GM21619 (cell line): ENCODE data around the gene SH3PXD2B.
A peak's percentile ranks its signal among the peaks of the same experiment; 100 is the strongest.
"Not testable (repeated sequence)": the region's sequence is repeated elsewhere in the genome, so short reads cannot be mapped to it uniquely, and the experiment has no call there.

Experiments
- ATAC-seq: cut with Tn5 transposase; IDR thresholded peaks from one replicate; pipeline ENCODE4 v1.9.1; 2021; ENCODE audit not compliant: unreplicated experiment

The SH3PXD2B gene

DNA sequence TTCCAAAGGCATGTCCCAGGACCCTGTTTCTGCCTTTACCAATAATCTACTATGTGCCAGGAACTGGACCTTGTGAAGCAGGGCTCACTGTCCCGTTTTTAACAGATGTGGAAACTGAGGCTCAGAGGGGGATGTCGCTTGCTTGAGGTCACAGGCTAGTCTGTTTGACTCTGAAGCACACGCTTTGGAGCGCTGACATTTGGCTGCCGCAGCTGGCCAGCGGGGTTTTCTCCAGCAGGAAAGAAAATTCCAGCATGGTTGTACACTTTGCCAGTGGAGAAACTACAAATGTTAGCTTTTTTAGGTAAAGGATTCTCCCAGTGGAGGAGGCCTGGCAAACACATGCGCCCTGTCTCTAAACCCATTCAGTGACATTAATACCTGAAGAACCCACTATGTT, 50.5 kb downstream of the SH3PXD2B start:
- ATAC-seq, result no peak

DNA sequence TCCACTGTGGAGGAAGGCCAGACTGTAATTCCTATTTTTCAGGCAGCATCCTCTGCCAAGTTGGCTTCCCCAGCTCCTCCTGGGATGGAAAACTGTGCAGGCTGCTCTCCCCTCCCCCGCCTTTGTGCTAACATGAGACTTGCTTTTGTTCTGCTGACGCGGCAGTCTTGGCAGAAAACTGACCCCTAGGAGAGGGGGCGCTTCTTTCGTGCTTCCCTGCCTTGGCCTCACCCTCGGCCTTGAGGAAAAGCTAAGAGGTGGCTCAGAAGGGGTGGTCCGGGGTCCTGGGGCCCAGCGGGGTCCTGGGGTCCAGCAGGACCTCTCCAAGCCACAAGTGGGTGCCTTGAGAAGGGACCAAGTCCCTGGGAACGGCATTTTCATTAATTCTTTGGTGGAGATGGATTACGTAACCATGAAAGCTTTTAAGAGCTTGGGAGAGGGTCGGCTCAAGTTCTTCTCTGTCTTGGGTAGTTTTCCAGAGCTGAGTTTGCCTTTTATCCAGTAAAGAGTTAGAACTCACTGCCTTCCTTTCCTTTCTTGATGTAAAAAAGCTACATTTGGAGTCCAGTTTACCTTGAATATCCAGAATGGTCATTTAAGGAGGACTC, 51.0 kb downstream of the SH3PXD2B start:
- no peak for ATAC-seq

DNA sequence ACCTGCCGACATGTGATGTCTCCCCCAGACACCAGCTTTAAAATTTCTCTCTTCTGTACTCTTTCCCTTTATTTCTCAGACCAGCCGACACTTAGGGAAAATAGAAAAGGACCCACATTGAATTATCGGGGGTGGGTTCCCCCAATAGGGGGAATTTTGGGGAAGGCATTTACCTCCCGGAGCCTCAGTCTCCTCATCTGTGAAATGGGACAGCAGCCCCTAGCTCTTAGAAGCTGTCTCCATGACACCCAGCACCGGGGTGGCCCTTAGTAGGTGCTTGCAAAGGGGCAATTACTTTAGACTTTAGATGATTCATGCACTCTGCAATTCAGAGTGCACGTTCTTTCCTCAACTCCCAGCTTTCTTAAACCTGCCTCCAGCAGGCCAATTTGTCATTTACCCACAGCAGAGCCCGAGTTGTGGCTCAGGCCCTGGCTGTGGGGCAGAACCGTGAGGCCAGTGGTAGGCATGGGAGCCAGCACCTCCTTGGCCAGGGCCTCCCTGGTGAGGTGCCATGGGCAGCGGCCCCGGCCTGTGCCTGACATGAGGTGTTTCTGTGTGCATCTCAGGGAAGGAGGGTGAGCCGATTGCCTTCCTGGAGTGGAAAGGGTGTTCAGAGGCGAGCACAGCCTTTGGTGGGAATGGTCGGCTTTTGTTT, 51.7 kb downstream of the SH3PXD2B start:
- ATAC-seq, result no peak

DNA sequence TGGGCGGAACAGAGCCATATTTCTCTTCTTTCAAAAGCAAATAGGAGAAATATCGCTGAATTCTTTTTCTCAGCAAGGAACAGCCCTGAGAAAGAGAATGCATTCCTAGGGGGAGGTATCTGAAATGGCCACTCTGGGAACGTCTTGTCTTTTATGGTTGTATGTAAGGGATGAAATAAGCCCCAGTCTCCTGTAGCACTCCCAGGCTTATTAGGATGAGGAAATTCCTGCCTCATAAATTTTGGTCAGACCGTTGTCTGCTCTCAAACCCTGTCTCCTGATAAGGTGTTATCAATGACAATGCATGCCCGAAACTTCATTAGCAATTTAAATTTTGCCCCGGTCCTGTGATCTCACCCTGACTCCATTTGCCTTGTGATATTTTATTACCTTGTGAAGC, 52.3 kb downstream of the SH3PXD2B start:
- not testable (repeated sequence) for ATAC-seq

DNA sequence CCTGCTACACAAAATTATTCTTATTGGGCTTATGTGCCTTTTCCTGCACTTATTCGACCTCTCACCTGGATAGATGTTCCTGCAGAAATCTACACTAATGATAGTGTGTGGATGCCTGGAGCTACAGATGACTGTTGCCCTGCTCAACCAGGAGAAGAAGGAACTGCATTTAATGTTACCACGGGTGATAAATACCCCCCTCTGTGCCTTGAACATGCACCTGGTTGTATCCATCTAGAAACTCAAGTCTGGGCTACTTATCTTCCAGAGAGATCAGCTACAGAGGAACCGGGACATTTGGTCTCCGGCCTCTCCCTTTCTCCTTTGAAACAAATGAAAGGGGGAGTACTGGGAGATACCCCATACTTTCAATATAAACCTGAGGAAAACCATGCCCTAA, 54.5 kb downstream of the SH3PXD2B start:
- no peak for ATAC-seq

DNA sequence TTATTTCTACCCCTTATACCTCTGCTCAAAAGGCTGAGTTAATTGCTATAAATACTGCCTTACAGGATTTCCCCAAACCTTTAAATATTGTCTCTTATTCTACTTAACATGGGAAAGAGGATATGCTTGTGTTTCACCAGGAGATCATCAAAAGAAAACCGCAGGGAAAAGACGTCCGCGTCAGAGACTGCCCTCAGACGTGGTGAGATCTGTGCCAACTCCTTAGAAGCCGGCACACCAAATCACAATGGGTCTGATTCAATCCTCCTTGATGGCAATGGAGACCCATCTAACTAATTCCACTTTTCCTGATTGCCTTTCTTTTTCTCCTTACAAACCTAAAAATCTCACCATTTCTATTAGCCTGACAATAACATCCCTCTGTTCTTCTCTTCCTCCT, 55.0 kb downstream of the SH3PXD2B start:
- ATAC-seq, result no peak

DNA sequence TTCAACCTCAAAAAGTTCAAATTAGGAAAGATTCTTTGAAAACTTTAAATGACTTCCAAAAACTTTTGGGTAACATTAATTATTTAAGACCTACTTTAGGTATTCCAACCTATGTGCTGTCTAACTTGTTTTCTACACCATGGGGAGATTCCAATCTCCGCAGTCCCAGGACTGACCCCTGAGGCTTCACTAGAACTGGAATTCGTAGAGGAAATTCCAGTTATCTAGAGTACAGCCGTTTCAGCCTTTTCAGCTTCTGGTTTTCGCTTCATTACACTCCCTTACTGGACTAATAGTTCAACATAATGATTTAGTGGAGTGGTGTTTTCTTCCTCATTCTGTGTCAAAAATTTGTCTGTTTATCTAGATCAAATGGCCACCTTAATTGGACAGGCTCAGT, 55.7 kb downstream of the SH3PXD2B start:
- not testable (repeated sequence) for ATAC-seq

DNA sequence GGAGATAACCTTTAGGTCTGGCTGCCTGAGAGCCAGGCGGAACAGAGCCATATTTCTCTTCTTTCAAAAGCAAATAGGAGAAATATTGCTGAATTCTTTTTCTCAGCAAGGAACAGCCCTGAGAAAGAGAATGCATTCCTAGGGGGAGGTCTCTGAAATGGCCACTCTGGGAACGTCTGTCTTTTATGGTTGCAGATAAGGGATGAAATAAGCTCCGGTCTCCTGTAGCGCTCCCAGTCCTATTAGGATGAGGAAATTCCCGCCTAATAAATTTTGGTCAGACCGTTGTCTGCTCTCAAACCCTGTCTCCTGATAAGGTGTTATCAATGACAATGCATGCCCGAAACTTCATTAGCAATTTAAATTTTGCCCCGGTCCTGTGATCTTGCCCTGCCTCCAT, 57.3 kb downstream of the SH3PXD2B start:
- ATAC-seq, result not testable (repeated sequence)

DNA sequence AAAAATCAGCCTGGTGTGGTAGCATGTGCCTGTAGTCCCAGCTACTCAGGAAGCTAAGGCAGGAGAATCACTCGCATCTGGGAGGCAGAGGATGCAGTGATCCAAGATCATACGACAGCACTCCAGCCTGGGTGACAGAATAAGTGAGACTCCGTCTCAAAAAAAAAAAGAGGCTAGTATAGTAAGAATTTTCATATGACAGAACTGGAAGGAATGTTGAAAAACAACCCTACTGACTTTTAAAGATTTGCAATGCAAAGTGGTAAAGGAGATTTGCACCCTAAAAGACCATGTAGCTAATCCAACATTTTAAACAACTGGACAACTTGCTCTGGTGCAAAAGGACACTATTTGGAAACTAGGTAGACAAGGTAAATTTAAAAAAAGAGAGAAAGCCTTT, 58.1 kb downstream of the SH3PXD2B start:
- ATAC-seq, result no peak

DNA sequence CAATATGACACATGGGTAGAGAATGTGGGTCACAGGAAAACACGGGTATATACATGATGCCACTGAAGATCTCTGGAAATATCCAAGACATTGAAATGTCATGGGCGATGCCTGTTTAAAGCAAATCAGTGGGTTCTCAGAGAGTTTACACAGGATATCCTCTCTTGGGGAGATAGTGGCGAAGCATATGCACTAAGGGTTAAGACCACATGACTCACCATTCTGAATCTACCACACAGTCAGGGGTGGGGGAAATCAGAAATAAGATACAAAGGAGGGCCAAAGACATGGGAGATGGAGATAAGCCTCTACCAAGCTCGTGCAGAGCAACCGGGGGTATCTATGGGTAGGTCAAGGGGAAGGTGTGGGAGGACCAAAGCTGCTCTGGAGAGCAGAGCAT, 58.8 kb downstream of the SH3PXD2B start:
- ATAC-seq, result no peak

DNA sequence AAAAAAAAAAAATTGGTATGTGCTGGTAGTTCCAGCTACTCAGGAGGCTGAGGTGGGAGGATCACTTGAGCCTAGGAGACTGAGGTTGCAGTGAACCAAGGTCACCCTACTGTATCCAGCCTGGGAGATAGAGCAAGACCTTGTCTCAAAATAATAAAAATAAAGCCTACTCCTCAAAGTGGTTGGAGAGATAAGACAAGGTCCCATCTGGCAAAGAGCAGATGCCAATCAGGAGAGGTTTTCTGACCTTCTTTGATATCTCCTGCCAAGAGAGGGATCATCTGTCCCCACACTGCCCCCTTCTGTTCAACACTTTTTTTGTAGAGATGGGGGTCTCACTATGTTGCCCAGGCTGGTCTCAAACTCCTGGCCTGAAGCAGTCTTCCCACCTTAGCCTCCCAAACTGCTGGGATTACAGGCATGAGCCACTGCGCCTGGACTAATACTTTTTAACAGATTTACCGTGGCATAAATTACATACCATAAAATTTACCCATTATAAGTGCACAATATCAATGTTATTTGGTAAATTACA, 64.7 kb downstream of the SH3PXD2B start:
- ATAC-seq, result no peak

DNA sequence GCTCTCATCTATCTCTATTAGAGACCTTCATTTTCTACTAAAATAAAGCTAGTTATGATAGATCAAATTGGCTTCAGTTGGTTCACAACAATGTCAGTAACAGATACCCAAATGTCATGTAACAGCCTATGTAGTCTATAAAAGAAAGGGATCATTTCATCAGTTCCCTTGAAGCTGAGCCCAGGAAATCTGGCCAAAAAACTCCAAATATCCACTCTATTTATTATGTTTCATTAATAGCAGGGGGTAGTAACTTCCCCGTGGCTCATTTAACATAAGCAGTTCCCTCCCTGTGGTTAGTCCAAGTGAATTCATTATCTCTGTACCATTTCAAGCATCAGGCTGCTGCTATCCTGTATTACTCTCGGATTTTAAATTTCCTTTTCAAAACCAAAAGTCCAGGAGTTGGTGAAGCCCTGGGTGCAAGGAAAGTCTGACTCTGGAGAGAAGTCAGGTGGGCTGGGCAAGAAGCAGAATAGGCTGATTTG, 66.0 kb downstream of the SH3PXD2B start:
- ATAC-seq, result no peak

DNA sequence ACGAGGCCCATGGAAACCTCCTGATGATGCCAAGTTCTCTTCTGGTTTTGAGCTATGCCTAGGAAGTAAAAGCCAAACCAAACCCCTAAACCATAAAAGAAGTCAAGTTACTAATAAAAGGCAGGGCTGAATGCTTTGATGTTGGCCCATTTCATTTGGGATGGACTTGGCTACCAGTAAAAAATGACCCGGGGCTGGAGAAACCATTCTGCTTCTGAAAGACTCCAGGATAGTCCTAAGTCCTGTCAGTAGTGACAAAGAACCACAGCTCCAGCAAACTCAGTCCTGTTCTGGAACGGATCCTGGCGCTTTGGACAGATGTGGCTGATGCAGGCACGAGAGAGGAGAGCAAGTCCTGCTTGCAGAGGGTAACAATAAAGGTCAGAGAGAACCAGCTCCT, 68.6 kb downstream of the SH3PXD2B start:
- ATAC-seq, result no peak

DNA sequence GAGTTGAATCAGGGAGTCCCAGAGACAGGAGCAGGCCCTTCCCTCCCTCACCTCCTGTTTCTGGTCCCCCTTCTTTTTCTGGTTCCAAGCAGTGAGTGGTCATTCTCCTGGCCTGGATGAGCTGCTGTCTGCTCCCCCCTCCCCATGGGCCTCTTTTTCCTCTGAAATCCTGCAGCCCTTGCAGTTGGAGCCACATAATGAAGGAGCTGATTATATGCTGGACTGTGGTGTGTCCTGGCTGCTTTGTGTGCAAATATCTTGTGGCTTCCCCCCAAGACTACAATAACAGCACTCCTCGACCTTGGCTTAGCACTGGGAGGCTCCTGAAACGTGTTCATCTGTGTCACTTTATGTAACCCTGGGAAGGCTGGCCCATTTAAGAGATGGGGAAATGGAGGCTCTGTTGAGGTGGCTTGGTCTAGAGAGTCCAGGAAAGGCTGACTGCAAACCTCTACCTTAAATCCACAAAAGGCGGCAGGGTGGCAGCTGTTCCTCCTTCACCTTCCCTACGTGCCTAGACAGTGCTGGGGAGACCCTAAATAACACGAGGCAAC, 69.2 kb downstream of the SH3PXD2B start:
- no peak for ATAC-seq

DNA sequence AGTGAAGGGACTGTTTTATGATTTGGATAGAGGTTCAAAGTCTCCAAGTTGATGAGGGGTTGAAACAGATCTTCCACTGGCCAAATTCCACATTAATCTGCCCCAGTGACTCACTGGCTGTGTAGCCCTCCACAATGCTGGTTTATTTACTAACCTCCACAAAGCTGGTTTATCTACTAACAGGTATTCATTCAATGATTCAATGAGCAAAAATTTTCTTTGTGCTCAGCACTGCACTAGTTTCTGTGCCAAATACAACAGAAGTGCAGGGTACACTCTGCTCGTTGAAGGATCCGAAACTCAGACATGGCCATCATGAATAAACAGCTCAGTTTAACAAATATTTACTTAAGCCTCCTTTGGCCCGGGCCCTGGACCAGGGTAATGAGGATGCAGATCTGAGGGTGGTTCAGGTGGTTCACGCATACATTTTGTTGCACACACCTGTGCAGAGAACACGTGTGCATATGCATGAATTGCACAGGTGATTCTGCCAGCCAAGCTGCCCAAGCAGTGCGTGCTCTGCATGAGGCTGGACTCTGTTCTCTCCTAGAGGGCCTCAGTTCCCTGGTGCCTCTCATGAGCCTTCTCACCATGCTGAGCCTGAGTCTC, 71.0 kb downstream of the SH3PXD2B start:
- ATAC-seq, result no peak

DNA sequence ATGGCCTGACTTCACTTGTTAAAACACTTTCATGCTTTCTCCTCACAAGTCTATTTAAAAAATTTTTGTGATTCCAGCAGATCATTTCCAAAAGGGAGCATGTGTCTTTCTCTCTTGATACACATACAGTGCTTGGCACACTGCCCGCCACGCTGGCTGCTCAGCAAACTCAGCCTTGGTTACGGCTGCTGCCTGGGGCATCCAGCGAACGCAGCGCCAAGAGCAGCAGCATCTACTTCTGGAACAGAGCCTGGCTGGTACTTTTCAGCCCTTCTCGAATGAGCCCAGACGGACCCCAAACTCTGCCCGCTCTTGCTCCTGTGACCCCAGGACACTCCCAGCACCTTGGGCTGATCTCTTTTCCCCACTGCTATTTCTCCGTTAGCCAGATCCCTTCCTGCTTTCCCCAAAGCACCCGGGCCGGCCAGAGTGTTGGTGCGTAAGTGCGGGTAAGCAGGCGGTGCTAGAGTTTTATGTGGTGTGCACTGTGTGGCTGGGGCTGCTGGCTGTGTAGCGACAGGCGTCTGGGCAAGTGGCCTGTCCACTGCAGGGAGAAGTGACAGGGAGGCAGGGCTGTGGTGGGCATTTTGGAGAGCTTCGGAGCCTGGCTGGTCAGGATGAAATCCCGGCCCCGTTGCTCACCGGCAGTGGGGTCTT, 73.2 kb downstream of the SH3PXD2B start:
- no peak for ATAC-seq

DNA sequence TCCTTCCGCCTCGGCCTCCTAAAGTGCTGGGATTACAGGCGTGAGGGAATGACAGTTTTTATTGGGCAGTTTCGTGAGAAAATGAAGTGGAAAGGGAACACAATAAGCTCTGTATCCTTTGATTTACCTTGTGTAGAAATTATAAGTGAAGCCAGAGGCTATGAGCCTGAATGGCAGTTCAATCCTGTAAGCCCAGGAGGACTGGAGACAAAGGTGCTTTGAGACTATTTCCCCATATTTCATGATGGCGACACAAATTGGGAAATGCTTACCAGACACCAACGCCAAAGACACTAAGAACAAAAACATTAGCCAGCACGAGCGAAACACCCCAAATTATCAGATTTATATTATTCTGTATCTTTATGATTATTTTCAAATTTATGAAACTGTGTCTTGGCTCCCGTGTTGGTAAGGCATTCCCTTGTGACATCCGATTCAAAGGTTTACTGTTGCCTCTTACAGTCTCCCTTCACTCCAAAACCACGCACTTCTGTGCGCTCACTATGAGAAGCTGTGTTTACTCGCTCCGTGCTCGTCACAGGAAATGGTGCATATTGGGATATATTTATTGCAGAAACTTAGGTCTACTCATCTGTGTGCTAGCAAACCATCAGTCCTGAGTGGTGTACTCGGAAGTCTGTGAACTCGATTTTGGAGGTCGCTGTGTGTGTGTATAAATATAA, 73.9 kb downstream of the SH3PXD2B start:
- no peak for ATAC-seq

DNA sequence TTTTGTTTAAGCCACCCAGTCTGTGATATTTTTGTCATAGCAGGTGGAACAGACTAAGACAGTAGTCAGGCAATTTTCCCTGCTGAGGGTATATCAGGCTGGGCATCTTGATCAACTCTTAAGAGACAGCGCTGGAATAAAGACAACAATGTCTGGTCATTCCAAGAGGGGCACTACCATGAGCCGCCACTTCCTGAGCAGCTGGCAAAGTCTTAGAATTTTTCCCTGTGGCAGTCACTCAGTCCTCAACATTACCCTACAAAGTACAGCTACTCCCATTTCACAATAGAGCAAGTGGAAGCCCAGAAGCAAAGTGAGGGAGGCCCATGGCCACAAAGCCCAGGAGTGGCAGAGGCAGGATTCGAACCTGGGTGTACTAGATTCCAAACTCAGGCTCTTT, 74.8 kb downstream of the SH3PXD2B start:
- ATAC-seq, result no peak

DNA sequence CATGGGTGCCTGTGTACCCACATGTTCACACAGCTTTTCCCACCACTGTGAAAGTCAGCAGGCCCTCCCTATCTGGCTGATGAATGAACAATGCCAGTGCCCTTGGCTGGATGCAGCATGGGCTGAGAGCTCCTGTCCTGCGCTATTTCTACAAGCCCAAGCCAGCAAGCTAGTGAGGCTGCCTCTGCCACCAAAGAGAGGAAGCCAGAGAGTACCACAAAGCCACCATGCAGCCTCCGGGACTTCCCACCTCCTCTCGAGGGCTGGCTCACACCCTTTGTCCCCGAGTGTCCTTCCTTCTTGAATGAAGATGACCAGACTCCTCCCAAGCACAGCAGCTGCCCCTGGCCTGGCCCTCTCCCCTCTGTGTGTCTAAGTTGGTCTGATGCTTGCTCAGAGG, 76.5 kb downstream of the SH3PXD2B start:
- ATAC-seq, result peak; percentile 42

DNA sequence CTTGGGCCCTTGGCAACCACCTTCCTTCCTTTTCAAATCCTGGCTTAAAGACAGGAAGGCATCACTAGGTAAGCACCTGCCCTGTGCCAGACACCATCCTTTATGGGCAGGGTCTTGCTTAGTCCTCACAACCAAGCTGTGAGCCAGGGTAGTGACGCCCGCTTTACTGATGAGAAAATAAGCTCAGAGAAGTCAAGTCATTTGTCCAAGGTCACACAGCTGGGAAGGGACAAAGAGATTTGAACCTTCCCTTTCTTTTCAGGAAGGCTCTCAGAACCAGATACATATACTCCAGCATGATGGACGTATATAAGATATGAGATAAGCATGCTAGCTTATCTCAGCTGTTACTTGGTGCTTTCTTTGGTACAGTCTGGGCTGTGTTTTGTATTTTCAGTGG, 76.9 kb downstream of the SH3PXD2B start:
- no peak for ATAC-seq

DNA sequence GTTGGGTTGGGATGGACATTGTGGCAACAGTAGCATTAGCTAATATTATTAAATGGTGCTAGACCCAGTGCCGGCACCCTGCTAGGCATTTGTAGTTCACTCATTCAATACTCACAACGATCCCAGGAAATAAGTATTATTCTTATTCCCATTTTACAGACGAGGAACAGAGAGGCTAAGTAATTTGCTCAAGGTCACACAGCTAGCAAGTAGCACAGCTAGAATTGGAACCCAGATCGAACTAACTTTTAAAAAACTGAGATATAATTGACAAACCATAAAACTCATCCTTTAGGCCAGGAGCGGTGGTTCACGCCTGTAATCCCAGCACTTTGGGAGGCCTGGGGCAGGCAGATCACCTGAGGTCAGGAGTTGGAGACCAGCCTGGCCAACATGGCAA, 79.5 kb downstream of the SH3PXD2B start:
- ATAC-seq, result no peak
